Measurements from ENCODE around the gene TGM6. TPM values are rescaled to one million over a fixed set of nuclear protein-coding genes. Genes with fewer than 3 reads are reported as not detected.
A peak's percentile ranks its signal among the peaks of the same experiment; 100 is the strongest.

The TGM6 gene
- total RNA-seq (2011; cell fraction: chromatin; rRNA removed; ENCODE audit: low replicate concordance), result not detected in 2 replicates
- total RNA-seq (2011; cell fraction: nucleolus; rRNA removed), result not detected in 2 replicates
- total RNA-seq (2011; cell fraction: nucleoplasm; rRNA removed), result not detected in 2 replicates
- total RNA-seq (2014; rRNA removed) (not detected in 2 replicates), total RNA-seq (2014; rRNA removed; fragmentation: Illumina TruSeq; extraction: Trizol) (not detected in 2 replicates), total RNA-seq (2015; rRNA removed; fragmentation: Illumina TruSeq; extraction: Trizol) (not detected in 2 replicates), total RNA-seq (2021) (not detected in 2 replicates), polyA plus RNA-seq (2011; rRNA removed) (not detected in 2 replicates), polyA plus RNA-seq (2014; fragmentation: Illumina TruSeq; extraction: Trizol) (not detected in 2 replicates), polyA plus RNA-seq (2014; fragmentation: Nextera tagmentation; extraction: Ambion mirVana) (not detected), polyA plus RNA-seq (2014; rRNA removed) (not detected in 2 replicates), polyA minus RNA-seq (2011; rRNA and poly(A)+ RNA removed) (not detected in 2 replicates), Bru-seq, nascent RNA (not detected), BruChase-seq, experiment 1, labeled RNA remaining after a 2-hour chase (percentile 2 among the genes with signal in this experiment), BruChase-seq, experiment 2, labeled RNA remaining after a 6-hour chase (percentile 6 among the genes with signal in this experiment)
- polyA plus RNA-seq (2011; cell fraction: cytosol; rRNA removed), result not detected in 2 replicates
- not detected in 2 replicates for polyA plus RNA-seq (2011; cell fraction: nucleus; rRNA removed)
- polyA plus RNA-seq (2012), result not detected in 2 replicates
- polyA minus RNA-seq (2011; cell fraction: cytosol; rRNA and poly(A)+ RNA removed), result not detected in 2 replicates
- polyA minus RNA-seq (2011; cell fraction: nucleus; rRNA and poly(A)+ RNA removed), result not detected in 2 replicates
- long read RNA-seq, experiment 1, result 0 reads
- long read RNA-seq, experiment 2, result 0 reads
- long read RNA-seq, experiment 3, result 0 reads

- no peak within 1 kb of the TSS for H3K9ac ChIP-seq (ENCODE audit: insufficient read depth in 1 of 2, low read depth in 2 of 2, low read length in 2 of 2)
- no peaks in the 10 kb centered on the region for H3K36me3 ChIP-seq (ENCODE audit: control insufficient read depth, insufficient read depth, low read length)
- TF ChIP-seq RUNX1 (IDR thresholded peaks at IDR 0.05; ENCODE audit: low read depth), result no peak
- no peak for TF ChIP-seq MNT (conservative IDR thresholded peaks at IDR 0.05)
- no peak for TF ChIP-seq SMARCC2 (IDR thresholded peaks at IDR 0.05; ENCODE audit: low read depth)
- no peak for TF ChIP-seq MTA3 (IDR thresholded peaks at IDR 0.05; ENCODE audit: borderline replicate concordance)
- TF ChIP-seq ZNF175 (CRISPR knock-in tag; IDR thresholded peaks at IDR 0.05; ENCODE audit: low read depth), result no peak
- no peak for TF ChIP-seq FOXK2 (conservative IDR thresholded peaks at IDR 0.05 in 1 of 2, IDR thresholded peaks at IDR 0.05 in 1 of 2; ENCODE audit: low read depth in 2 of 2)
- no peak for TF ChIP-seq ZNF444 (CRISPR knock-in tag; IDR thresholded peaks at IDR 0.05)
- no peak for TF ChIP-seq TEAD4 (IDR thresholded peaks at IDR 0.05; ENCODE audit: low read length)
- TF ChIP-seq TEAD4 (CRISPR knock-in tag; IDR thresholded peaks at IDR 0.05; ENCODE audit: borderline replicate concordance), result no peak
- TF ChIP-seq ZNF140 (CRISPR knock-in tag; IDR thresholded peaks at IDR 0.05), result no peak
- no peak for TF ChIP-seq GTF2E2 (tag; IDR thresholded peaks at IDR 0.05)
- intact Hi-C loops (cut with micrococcal nuclease) (no loop called here), in situ Hi-C loops (cut with MboI) (no loop called here)
- ChIA-PET CTCF (ENCODE audit: low intra/inter-chr PET ratio) (no interaction called here), POLR2A (no interaction called here)
- H3K4me3 ChIP-seq, result no peak within 1 kb of the TSS
- ATAC-seq (no peak), FAIRE-seq (no peak), DNase-seq (ENCODE audit: extremely low read depth in 1 of 4, low spot score in 3 of 4) (no peak)
- H3K9me1 ChIP-seq (ENCODE audit: control insufficient read depth, insufficient read depth, low read length), result no peaks in the 10 kb centered on the region
- no peaks in the 10 kb centered on the region for H3K79me2 ChIP-seq (ENCODE audit: control insufficient read depth, insufficient read depth, low read length)
- peaks cover 0 to 25% of the 10 kb centered on the region in 2 experiments; a peak in 2 of 5 replicates for H3K27me3 ChIP-seq (ENCODE audit: control insufficient read depth in 2 of 2, insufficient read depth in 2 of 2, low read length in 2 of 2)
- no peaks in the 10 kb centered on the region for H4K20me1 ChIP-seq (replicated peaks; ENCODE audit: control insufficient read depth, insufficient read depth, low read length)
- no peak within 1 kb of the TSS for H3K4me2 ChIP-seq (ENCODE audit: insufficient read depth, low read length)
- no peak within 1 kb of the TSS for H2AFZ ChIP-seq (ENCODE audit: low read depth, low read length)
- no peak within 1 kb of the TSS for H3K27ac ChIP-seq (ENCODE audit: extremely low read depth, low read depth, low read length)
- BruUV-seq (replicated peaks), result no TSS peak
- H3K4me1 ChIP-seq (replicated peaks in 1 of 2; ENCODE audit: control insufficient read depth in 2 of 2, insufficient read depth in 2 of 2, low read length in 2 of 2), result no peaks in the 10 kb centered on the region
- WGBS (ENCODE audit: insufficient coverage, low coverage, missing lambda C conversion rate), result 0% methylated on average over 4 of the region's 10 CpGs
- H3K9me3 ChIP-seq (replicated peaks; ENCODE audit: control insufficient read depth, insufficient read depth, low read depth, low read length), result no peaks in the 10 kb centered on the region
Observed at GRCh38 chr20:2380601-2381000, at the start of gene TGM6. Gene TGM6, plus strand, starts transcription at chr20:2380901. Its CDS starts 68 bp downstream, at chr20:2380969.

All from K562 (cell line).